Neural progenitor cell (in vitro differentiated cells): ENCODE measurements around the gene ZFP36.

Experiments
- CTCF ChIP-seq: fragments of 200-600 bp; sonication (generic); IDR thresholded peaks from 2 replicates; pipeline ENCODE4 v1.5.1; 2017; ENCODE audit warnings: antibody characterized with exemption, mild to moderate bottlenecking
- EZH2 ChIP-seq: fragments of 200-600 bp; sonication (generic); IDR thresholded peaks from 2 replicates; pipeline ENCODE4 v1.6.1; 2017; ENCODE audit warnings: antibody characterized with exemption, mild to moderate bottlenecking, moderate library complexity

- no peak for TF ChIP-seq CTCF
- no peak for TF ChIP-seq EZH2
Observed at GRCh38 chr19:39444598-39445195, 38.0 kb downstream of the ZFP36 start.
